Pulmonary artery endothelial cell (primary cell): ENCODE measurements around the gene CDHR4. TPM values are rescaled to one million over a fixed set of nuclear protein-coding genes. Genes with fewer than 3 reads are reported as not detected.
"Not testable (repeated sequence)": the region's sequence is repeated elsewhere in the genome, so short reads cannot be mapped to it uniquely, and the experiment has no call there.

Experiments used
- DNase-seq: peaks from one replicate; pipeline ENCODE4 v3.0.0-alpha.2; 2011; ENCODE audit warnings: low read depth, low spot score
- total RNA-seq: library from RNA; depleted of rRNA; stranded (reverse); fragments of >200 nt; gene quantifications from 2 replicates; pipeline ENCODE4 v1.2.3, GENCODE V29; 2014

The CDHR4 gene
- not detected in 2 replicates for total RNA-seq

GRCh38 chr3:49799761-49800160, at the start of gene CDHR4:
Gene CDHR4 (minus strand): TSS chr3:49799873. CDS start chr3:49799812, 61 bp downstream.
- no peak for DNase-seq

GRCh38 chr3:49845694-49846093, 46.0 kb upstream of the CDHR4 start:
- no peak for DNase-seq

- no peak for DNase-seq
These were observed 45.0 kb upstream of the CDHR4 start for GRCh38 chr3:49844464-49845183.

- DNase-seq, result no peak
These were observed 43.3 kb upstream of the CDHR4 start for GRCh38 chr3:49842843-49843517.

GRCh38 chr3:49841806-49842205, 42.1 kb upstream of the CDHR4 start:
- no peak for DNase-seq

- DNase-seq, result no peak
These were observed 41.5 kb upstream of the CDHR4 start for GRCh38 chr3:49841126-49841696.

GRCh38 chr3:49840388-49840787, 40.7 kb upstream of the CDHR4 start:
- DNase-seq, result no peak

- peak; percentile 50 for DNase-seq
These were observed 39.6 kb upstream of the CDHR4 start for GRCh38 chr3:49839193-49839809.

GRCh38 chr3:49831341-49831740, 31.7 kb upstream of the CDHR4 start:
- no peak for DNase-seq

GRCh38 chr3:49826016-49826415, 26.3 kb upstream of the CDHR4 start:
- no peak for DNase-seq

- DNase-seq, result not testable (repeated sequence)
These were observed 23.5 kb upstream of the CDHR4 start for GRCh38 chr3:49823131-49823530.

GRCh38 chr3:49813497-49814174, 14.0 kb upstream of the CDHR4 start, which contains the start of gene UBA7:
Gene UBA7 (minus strand): TSS chr3:49813953. CDS start chr3:49813787, 166 bp downstream.
- no peak for DNase-seq

- DNase-seq, result no peak
These were observed 13.3 kb upstream of the CDHR4 start for GRCh38 chr3:49812916-49813496.

GRCh38 chr3:49807431-49808114, 7.9 kb upstream of the CDHR4 start:
- no peak for DNase-seq

GRCh38 chr3:49806850-49807249, 7.2 kb upstream of the CDHR4 start:
- DNase-seq, result no peak

- peak; percentile 79 for DNase-seq
These were observed 6.4 kb upstream of the CDHR4 start for GRCh38 chr3:49805897-49806701.

- DNase-seq, result peak; percentile 86
These were observed 5.7 kb upstream of the CDHR4 start for GRCh38 chr3:49805367-49805782.

GRCh38 chr3:49804141-49805041, 4.7 kb upstream of the CDHR4 start:
- DNase-seq, result no peak
